HG03521 (cell line): ENCODE data around the gene ST8SIA5.

Experiments used
- ATAC-seq: cut with Tn5 transposase; IDR thresholded peaks from one replicate; pipeline ENCODE4 v1.9.1; 2021; ENCODE audit warnings: mild to moderate bottlenecking, moderate library complexity; ENCODE audit not compliant: unreplicated experiment

Gene ST8SIA5

DNA sequence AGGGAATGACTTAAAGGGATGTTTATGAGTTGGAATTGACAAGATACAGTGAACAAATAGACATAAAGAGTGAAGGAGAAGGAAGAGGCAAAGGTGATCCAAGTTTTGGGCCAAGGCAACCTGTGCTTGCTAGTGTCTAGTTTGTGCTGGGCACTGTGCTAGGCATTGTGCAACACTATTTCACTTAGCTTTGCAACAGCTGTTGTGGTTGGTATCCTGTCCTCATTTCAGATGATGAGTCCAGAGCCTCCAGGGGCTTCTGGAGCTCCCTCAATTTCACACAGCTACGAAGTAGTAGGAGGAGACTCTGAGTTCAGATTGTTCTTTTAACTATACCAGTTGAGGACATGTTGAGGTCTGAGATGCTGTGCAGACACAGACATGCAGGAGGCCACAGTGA lies 81.7 kb downstream of the ST8SIA5 start:
- ATAC-seq = no peak

DNA sequence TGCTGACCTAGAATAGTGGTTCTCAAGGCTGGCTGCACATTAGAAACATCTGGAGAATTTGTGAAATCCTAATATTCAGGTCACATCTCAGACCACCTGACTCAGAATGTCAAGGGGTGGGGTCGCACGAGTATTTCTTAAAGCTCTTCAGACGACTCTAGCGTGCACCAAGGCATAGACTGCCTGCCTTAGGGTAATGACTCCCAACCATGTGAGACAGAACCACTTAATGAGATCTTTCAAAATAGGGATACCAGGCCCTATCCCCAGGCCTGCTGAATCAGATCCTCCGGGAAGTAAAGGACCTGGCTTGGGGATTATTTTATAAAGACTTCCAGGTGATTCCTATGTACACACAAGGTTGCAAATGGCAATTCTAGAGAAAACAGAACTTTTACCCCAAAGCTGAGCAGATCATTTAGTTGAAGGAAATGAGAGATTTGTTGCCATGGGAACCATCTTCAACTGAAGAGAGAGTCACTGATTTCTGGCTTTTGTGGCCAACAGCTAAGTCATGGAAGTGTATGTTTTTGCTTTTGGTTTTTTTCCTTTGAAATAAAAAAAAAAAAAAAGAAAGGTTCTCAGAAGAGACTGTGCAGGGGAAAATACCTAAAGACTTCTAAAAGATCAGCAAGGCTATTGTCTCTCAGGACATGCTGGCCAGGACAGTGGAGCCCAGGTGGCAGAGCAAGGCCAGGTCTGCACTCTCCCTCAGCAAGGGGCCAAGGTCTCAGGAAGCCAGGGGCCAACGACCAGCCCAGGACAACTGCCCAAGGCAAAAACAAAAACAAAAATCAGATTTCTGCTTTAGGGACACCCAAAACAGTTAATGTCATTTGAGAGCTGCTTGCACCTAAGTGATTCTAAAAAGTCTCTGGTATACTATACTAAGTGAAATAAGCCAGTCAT lies 84.5 kb downstream of the ST8SIA5 start:
- ATAC-seq = no peak

DNA sequence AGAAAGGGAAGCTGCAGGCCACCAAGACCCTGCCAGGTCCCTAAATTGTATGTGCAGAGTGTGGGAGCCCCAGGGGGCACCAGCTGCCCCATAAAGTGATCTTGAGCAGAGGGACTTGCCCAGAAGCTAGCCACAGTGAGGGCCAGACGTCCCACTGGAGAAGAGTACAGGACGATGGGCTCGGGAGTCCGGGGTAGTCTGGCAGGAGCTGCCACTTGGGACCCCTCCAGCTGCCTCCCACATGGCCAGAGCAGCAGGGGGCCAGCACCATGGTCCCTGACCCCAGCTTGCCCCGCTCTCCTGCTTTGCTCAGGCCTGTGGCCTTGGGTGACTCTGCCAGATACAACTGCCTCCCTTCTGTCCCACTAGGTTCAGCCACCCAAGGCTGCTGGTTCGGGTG lies 88.2 kb downstream of the ST8SIA5 start:
- ATAC-seq = no peak

DNA sequence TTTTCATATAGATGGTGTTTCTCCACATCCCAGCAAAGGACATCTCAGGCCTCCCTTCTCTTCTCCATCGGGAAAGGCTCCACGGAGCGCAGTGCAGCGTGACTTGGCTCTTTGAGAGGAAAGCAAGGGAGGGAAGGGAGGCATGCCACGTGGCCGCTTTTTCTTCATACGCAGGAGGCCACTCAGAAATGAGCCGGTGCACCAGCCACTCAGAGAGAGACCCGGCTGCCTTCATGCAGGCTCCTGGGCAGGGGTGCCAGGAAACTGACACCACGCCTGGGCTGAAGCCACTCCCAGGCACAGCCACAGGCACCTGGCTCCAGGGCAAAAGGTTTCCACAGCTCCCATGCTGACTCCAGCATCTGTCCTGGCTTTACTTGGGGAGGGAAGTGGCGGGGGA lies 88.7 kb downstream of the ST8SIA5 start:
- ATAC-seq = no peak

DNA sequence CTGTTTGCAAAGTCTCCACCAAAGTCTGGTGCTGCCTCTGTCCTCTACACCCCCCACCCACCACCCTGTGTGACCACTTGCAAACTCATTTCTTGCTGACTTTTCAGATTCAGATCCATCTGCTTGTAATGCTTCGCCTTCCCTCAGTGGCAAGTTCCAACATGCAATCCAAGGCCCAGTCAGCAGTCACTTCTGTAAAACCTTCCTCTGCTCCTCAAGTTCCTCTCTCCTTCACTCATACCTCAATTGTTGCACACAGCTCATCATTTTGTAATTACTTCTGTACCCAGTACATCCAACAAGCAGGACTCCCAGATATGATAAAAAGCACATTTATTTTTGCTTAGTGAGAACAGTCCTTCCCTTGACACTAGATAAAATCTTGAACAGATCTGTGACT lies 93.3 kb downstream of the ST8SIA5 start:
- no peak for ATAC-seq

DNA sequence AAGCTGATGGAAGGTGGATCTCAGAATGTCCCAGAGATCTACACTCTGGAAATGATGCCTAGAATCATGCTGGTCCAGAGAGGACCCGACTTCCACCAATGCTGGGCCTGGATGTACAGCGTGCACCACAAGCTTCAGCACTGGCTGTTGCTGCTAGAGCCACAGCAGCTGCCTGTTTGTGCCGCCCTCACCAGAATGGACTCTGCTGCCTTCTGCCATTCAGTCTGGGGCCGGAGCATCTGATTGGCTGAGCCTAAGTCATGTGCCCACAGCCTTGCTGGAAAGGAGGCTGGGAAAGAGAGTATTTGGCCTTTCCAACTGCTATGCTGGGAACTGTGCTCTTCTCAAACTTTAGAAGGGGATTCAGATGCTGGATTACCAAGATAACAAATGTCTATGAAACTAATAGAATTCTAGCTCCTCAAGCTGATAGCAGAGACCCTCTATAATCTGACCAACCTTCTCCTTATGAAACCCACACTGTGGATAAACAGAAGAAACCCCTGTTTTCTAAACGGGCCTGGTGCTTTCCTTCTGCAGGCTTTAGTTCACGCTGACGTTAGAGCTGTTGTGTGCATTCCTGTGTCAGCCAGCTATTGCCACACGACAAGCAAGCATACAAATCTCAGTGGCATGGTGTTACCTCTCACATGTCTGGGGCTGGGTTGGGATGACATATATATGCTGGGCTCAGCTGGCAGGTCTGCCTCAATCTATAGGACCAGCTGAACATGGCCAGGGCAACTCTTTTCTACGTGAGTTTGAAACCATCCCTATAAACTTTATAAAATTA lies 95.7 kb downstream of the ST8SIA5 start:
- no peak for ATAC-seq

DNA sequence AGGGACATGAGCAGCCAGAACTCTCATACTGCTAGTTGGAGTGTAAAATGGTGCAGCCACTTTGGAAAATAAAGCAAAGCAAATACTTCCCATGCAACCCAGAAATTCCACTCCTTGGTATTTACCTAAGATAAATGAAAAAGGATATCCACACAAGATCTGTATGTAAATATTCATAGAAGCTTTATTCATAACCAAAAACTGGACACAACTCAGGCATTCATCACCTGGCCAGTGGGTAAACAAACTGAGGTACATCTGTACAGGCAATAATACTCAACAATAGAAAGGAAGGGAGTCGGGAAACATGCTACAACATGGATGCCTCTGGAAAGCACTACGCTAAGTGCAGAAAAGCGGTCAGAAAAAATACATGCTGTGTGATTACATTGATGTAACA lies 97.4 kb downstream of the ST8SIA5 start:
- ATAC-seq = no peak

DNA sequence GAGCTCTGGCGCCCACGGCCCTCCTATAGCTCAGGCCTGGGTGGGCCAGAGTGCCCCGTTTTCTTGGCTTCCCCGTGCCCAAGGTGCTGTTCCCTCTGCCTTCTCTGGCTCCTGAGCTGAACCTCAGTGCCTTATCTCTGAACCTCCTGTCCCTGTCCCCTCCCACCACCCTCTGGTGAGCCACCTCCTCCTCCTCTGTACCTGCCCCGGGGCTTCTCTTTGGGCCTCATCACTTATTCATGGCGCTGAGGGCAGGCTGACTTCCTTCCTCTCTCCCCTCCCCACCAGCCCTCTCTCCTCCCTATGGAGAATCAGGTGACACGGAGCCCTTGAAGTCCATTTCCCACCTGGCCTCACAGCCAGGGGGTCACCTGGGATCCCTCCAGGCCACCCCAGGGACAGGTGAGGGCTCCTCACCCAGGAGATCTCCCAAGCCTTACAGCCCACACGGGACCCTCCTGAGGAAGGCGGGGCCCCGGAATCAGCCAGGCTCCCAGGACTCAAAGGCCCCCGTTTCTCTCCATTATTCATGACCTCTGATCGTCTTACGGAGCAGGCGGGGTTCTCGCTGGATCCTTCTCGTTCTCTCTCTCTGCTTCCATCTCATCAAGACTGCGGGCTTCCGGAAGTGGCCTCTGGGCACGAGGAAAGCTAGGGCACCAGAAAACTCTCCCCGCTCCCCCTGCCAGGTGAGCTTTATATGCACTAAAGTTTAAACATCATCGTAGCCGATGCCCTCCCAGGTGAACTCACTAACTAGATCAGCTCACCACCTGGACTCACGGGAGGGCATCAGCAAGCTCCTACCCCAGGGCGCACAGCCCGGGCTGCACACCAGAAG lies 99.5 kb downstream of the ST8SIA5 start, which contains the start of gene LOXHD1:
LOXHD1 (minus strand) TSS at position 106 of the 841 bp plus-strand sequence. CDS start 187 bp downstream, outside the sequence.
- ATAC-seq = no peak

DNA sequence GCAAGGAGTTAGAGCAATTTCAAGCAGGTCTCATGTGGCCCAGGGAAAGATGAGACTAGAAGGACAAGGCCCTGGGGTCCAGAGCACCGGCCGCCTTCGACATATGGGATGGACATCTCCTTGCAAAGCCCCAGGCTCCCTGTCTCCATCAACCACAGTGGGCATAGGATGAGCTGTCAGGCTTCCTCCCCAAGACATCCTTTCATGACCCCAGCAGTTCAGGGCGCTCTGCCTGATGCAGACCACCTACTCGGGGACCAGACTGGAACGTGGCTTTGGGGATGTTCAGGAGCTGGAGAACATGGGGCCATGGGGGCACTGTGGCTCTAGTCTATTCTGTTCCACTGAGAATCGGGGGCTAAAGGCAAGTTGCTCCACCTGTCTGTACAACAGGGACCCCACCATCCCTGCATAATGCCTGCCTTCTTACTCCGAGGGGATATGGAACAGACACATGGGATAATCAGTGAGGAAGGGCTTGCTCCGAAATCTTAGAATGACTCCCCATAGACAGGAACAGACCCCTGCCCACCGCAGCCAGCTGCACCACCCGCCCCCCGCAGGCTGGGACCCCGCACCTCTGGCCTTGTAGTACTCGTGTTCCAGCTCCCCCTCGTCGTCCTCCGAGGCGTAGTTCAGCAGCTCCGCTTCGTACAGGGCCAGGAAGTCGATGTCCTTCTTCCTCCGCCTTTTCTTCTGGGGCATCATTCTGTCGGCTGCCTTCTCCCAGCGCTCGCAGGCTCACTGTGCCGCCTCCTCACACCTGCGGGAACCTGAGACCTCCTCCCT lies 100.3 kb downstream of the ST8SIA5 start:
- no peak for ATAC-seq

DNA sequence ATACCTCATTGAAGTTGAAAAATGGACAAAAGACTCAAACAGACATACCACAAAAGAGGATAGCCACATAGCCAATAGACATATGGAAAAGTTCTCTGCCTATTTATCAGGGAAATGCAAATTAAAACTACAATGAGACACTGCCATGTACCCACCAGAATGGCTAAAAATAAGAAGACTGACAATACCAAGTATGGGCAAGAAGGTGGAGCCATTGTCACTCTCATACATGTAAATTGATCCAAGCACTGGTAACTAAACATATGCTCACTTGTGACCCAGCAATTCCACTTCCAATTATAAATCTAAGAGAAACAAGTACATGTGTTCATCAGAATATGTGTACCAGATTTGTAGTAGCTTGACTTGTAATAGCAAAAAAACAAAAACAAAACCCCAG lies 104.5 kb downstream of the ST8SIA5 start:
- ATAC-seq = no peak

DNA sequence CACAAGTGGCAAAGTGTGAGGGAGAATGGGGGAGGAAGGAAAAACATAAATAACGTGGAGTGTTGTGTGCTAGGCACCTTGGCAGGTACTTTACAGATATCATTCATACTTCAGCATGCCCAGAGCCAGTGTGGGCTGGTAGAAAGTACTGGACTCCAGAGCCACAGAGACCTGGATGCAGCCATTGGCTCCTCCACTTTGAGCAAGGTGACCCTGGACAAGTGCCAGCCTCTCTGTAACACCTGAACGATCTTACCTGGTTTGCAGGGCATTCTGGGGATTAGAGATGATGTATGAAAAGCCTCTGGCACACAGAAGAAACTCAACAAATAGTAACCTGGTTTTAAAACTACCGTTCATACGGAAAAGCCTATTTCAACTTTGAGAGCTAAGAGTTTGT lies 106.2 kb downstream of the ST8SIA5 start:
- no peak for ATAC-seq

DNA sequence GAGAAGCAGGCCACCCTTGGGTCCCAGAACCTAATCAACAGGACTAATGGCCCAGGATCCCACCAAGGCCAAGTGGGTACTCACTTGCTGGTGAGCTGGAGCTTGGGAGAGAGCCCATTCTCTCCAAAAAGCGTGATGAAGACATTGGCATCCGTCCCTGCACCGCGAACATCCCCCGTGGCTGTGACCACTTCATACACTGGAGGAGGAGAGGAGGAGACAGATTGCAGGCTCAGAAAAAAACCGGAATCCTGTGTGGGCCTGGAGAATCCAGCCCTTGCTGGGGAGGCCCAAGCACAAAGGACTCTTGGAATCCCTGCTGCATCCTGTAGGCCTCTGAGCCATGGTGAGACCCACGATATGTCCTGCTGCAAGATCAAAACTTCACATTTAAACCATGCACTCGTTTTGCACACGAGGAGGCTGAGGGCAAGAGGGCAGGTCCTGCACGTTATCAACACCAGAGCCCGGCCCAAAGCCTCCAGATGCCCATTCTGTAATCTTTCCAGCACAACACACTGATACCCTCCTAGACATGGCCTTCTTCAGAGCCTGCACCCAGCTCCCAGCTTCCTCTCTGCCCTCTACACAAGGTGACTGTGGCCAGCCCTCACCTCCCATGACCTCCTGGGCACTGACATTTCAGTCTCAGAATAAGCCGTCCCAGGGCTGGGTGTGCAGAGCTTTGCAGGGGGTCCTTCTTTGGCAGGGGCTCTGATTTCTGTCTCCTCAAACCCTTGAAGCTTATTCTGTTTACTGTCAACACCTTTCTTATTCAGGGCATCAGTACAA lies 107.6 kb downstream of the ST8SIA5 start:
- no peak for ATAC-seq

DNA sequence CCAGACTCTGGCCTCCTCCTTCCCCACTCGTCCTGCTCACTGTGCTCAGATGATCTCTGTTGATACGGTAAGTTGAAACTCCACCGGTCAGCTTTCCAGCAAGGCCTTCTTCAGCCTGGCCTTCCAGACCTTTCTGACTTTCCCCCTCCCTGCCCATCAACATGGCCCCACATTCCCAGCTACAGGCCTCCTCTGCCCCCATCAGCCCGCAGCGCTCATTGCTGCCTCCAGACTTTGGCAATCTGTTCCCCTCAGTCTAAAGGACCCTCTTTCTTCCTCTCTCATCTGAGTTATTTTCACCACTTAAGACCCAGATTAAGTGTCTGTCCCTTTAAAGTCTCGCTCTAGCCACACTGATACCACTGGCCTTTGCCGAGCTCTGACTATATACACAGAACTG lies 110.4 kb downstream of the ST8SIA5 start:
- no peak for ATAC-seq

DNA sequence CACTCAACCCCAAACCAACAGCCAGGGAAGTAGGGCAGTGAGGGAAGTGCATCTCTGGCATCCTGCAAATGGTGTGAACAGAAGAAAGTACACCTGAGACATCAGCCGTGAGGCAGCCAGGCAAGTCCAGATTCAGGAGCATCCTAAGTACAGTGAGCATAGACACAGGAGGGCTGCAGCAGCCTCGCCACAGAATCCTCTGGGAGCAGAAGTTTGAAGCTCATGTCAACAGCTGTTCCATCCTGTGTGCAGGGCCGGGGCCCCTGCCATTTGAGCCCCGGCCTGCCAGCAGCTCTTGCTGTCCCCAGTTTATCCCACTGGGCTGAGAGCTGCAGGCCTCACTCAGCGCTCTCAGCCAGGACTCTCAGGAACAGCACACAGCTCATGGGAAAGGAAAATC lies 114.3 kb downstream of the ST8SIA5 start:
- ATAC-seq = no peak

DNA sequence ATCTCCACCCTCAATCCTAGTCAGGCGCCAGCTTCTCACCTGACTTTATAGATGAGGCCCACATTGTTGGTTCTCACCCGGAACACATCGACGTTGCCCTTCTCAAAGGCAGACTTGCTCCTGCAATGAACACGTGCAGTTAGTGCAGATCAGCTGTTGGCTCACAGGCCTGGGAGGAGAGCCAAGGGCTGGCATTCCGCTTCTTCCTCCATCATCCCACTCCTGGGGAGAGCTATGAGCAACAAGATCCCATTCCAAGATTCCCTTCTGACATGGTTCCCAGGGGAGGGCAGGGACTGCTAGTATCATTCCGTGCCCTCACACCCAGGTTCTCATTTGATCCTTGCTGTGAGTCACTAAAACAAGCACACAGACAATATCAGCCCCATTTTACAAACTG lies 114.9 kb downstream of the ST8SIA5 start:
- no peak for ATAC-seq

DNA sequence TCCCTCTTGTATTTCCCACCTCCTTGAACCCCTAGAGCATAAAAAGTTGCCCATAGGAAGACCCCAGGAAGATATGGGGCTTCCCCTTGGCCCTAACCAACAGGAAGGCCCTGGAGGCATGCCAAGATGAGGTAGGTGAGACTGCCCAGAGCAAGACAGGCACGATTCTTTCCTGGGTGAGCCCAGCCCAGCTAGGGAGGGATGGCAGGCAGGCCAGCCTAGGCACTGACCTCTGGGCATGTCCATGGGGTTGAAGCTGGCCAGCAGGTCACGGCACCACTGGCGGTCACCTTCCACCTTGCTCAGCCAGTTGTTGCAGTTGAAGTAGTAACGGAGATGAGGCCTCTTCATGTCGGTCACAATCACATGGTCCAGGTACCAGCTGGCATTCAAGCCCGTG lies 117.5 kb downstream of the ST8SIA5 start:
- no peak for ATAC-seq

DNA sequence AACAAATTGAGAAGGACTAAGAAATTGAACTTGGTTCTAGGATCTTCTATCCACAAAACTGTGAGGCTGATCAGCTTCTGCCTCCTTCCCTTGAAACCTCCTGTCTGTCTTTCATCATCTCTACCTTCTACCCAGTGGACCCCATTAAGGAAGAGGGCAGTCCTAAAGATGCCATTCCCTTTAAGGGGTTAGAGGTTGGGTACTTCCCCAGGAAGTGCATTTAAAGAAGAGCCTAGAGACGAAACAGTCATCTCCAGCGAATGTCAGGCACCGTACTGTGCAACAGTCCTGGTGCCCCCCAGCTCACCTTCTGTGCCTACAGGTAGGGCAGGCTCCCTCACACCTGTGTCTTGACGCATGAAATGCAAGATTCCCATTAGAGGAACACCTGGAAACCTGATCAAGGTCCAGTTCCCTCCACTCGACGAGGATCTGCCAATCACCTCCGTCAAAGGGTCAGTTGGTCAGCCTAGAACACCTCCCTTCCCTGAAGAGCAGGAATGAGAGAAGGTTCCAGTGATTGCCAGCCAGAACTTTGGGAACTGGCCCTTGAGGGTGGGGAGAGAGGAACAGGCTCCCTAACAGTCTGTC lies 120.7 kb downstream of the ST8SIA5 start:
- no peak for ATAC-seq

DNA sequence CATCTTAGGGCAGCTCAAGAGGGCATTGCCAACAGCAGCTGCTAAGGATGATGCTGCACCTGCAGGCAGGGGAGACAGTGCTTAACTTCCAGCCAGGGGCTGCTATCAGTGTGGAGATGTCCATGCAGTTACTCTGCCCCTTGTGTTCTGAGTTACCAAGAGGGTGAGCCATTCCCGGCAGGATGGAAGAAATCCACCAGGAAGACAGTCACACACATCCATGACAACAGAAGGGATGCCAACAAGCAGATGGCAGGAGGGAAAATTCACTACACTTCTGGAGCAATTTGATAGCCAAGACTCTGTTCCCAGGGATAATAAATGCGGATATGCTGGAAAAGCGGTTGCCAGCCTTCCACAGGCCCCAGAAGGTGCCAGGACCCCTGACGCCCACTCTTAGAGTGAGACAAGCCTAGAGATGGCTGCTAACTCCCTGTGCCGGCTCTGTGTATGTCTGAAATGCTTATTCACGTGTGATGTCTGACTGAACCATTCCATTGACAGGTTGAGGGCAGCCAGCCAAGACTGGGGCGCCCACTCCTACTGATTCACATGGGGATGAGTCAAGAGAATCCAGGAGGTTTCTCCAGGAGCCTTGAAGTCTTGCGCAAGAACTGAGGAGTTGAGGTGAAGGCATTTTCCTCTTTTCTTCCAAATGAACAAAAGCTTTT lies 124.3 kb downstream of the ST8SIA5 start:
- ATAC-seq = no peak

DNA sequence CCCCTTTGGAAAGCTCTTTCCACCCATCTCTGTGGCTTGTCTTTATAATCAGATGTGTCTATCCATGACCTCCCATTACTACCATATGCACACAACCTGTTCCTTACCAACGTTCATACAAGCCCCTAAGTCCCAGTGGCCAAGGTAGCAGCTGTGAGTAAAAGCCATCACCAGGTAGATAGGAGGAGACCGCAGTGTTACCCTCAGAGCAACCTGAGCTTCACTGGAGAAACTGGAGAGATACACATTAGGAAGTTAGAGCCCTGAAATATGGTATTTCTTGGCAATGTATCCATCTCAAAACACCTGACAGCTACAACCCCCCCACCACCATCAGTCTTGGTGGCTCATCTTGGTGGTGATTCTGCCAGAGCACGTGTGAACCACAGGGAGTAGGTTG lies 125.9 kb downstream of the ST8SIA5 start:
- ATAC-seq = no peak
